Psoas muscle (tissue), 8 donors: Measurements from ENCODE around the gene ZNF500. TPM values are rescaled to one million over a fixed set of nuclear protein-coding genes. Genes with fewer than 3 reads are reported as not detected.
"Not testable (repeated sequence)": the region's sequence is repeated elsewhere in the genome, so short reads cannot be mapped to it uniquely, and the experiment has no call there.

ENCODE experiments used
- ATAC-seq, 4 donors: fragments of 200-7000 bp; cut with Tn5 transposase; one replicate each; pipeline ENCODE4 v1.9.1; 2020; ENCODE audit warnings: moderate library complexity in 3 of 4, mild to moderate bottlenecking in 2 of 4
- DNase-seq, 2 donors: peaks; one replicate each; pipeline ENCODE4 v3.0.0-alpha.2; 2020
- H3K27ac ChIP-seq: fragments of 200-600 bp; one replicate; pipeline ENCODE4 v1.8.0; 2022
- H3K27me3 ChIP-seq, 3 donors: fragments of 200-600 bp in 1 of 3; one replicate each; pipeline versions ENCODE4 v1.6.1 to v1.8.0; 2013 to 2022; ENCODE audit warnings: low read length in 2 of 3, mild to moderate bottlenecking in 2 of 3, moderate library complexity in 1 of 3; ENCODE audit not compliant: insufficient read depth in 3 of 3
- H3K36me3 ChIP-seq, 2 donors: fragments of 200-600 bp in 1 of 2; one replicate each; pipeline versions ENCODE4 v1.6.1 to v1.8.0; 2013 to 2022; ENCODE audit warnings: low read depth in 1 of 2, mild to moderate bottlenecking in 1 of 2, moderate library complexity in 1 of 2; ENCODE audit not compliant: insufficient read depth in 1 of 2
- H3K4me1 ChIP-seq: fragments of 200-600 bp; one replicate; pipeline ENCODE4 v1.8.0; 2022
- H3K4me3 ChIP-seq: fragments of 200-600 bp; one replicate; pipeline ENCODE4 v1.8.0; 2022; ENCODE audit warnings: mild to moderate bottlenecking
- H3K9me3 ChIP-seq: fragments of 200-600 bp; one replicate; pipeline ENCODE4 v1.8.0; 2022
- CTCF ChIP-seq: fragments of 200-600 bp; IDR thresholded peaks from one replicate; pipeline ENCODE4 v1.8.0; 2022; ENCODE audit warnings: antibody characterized with exemption
- WGBS, 3 donors: extraction: QIAGEN DNeasy Blood & Tissue Kit; methylation state at CpG; one replicate each; pipeline versions ENCODE4 v1.1.6 to v1.1.7; 2013; 5-methylcytosine and 5-hydroxymethylcytosine counted together
- intact Hi-C, 2 donors: fragments of 100-400 bp; cut with DNase I; formaldehyde crosslinking; loops; one replicate each; pipeline versions ENCODE4 v1.11.0 to v1.14.2; 2022
- polyA plus RNA-seq, 3 donors: library from polyadenylated mRNA; stranded (reverse); fragments of 200-250 nt; gene quantifications; one replicate each; pipeline ENCODE4 v1.2.3, GENCODE V29; 2013
- total RNA-seq, 4 donors: library from RNA; stranded (reverse); fragmentation: NEBNext Ultra II Directional in 2 of 4; extraction: Animal tissue kit (Norgen Biotek cat#: 25700) in 2 of 4; gene quantifications; one replicate each; pipeline versions ENCODE4 v1.2.1 to v1.2.4, GENCODE V29; 2021 to 2023
- donor health status: healthy with polysubstance abuse.
- donor health status: DM: no; HTN: no; CAD: no; lungs with moderate emphysema.
- donor health status: Bipolar disorder and iron deficiency.
- donor health status: healthy.
- donor health status: DM: yes; HTN: yes; CAD: no.
- donor health status: DM: no; HTN: no; CAD: no.
- donor health status: DM: no; HTN: no; CAD: no.
- donor health status: DM: yes; HTN: yes; CAD: no.

ZNF500 gene
- total and polyA plus RNA-seq, 7 donors = 3.7 to 8.9 (median 7.0) TPM

DNA sequence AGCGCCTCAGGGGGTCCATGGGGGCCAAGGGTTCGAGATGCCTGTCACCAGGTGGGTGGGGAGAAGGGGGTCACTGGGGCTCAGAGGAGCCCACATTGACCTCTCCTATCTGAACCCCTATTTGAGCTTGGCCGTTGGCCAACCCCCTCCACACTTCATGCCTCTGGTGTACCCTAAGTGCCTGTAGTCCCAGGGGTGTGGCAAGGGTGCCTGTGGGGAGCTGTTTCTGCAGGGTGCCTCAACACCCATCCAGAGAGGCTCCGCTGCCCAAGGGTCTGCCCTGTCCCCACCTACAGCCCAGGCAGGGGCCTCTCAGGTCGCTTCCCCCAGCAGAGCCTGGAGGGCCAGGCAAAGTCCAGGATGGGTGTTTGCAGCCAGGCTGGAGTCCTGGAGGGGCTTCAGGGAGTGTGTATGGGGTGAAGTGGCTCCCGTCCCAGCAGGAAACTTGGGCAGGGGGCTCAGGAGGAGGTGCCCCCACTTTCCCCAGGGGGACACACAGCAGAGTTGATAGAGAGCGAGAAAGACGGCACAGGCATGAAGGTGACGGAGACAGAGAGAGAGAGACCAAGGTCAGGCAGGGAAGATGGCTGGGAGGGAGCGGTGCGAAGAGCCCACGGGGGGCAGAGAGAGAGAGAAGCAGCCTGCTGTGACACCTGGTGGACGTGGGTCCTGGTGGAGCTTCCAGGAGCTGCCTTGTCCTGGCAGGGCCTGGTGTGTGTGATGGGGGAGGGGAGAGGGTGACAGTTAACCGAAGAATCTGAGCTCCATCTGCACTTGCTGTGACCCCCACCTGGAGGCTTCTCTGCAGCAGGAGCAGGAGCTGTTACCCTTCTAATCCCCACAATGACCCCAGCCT is 20.9 kb upstream of the ZNF500 start, which contains the start of gene SEPTIN12:
Gene SEPTIN12 (minus strand): TSS at position 719 of the 856 bp plus-strand sequence. CDS start 700 bp downstream, at position 19.
- no peak within 1 kb of the TSS for H3K4me3 ChIP-seq
- intact Hi-C loops = no loop called here
- no peaks in the 10 kb centered on the region for H3K27me3 ChIP-seq
- no peak for TF ChIP-seq CTCF
- WGBS, 3 donors = 70 to 76% (median 73%) methylated on average over 13 to 14 of the region's 14 CpGs
- ATAC-seq (peak in 1 of 4 donors; percentile 26), DNase-seq (no peak)
- no peaks in the 10 kb centered on the region for H3K9me3 ChIP-seq
- H3K27ac ChIP-seq = no peak within 1 kb of the TSS
- H3K36me3 ChIP-seq = no peaks in the 10 kb centered on the region
- no peaks in the 10 kb centered on the region for H3K4me1 ChIP-seq

DNA sequence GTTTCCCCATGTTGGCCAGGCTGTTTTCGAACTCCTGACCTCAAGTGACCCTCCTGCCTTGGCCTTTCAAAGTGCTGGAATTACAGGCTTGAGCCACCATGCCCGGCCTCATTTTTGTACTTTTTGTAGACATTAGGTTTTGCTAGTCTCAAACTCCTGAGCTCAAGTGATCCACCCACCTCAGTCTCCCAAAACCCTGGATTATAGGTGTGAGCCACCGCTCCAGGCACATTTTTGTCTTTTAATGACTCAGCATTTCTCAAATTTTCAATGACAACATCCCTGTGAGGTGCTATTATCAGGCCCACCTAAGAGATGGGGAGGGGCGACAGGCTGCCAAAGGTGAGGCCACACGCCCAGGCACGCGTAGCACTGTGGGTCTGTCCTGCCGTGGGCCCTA is 20.1 kb upstream of the ZNF500 start:
- 92 to 96% (median 96%) methylated on average over 8 of the region's 8 CpGs for WGBS, 3 donors
- intact Hi-C loops = no loop called here
- Histone ChIP-seq H3K27me3 (no peaks in the 10 kb centered on the region), H3K36me3 (no peaks in the 10 kb centered on the region), H3K4me1 (no peaks in the 10 kb centered on the region), H3K9me3 (no peaks in the 10 kb centered on the region), H3K27ac (no peak overlapping the region), H3K4me3 (no peak overlapping the region)
- ATAC-seq = peak in 1 of 4 donors; percentile 18
- DNase-seq = no peak
- TF ChIP-seq CTCF = no peak

DNA sequence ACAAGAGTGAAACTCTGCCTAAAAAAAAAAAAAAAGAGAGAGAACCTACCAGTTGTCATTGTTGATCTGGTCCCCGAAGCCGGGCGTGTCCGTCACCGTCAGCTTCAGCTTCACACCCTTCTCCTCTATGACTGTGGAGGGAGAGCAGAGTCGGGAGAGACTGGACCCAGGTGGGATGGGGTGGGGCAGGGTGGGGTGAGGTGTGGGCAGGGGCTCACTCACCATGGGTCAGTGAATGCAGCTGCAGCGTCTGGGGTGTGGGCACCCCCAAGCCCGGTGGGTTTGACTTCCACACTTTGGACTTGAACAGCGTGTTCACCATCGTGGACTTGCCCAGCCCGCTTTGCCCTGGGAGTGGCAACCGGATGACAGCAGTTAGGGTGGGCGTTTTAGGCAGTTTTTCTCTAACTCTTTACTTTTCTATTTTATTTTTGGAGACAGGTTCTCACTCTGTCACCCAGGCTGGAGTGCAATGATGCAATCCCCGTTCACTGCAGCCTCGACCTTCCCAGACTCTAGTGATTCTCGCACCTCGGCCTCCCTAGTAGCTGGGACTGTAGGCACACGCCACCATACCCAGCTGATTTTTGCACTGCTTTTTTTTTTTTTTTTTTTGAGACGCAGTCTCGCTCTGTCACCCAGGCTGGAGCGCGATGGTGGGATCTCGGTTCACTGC is 18.9 kb upstream of the ZNF500 start:
- TF ChIP-seq CTCF = no peak
- no peaks in the 10 kb centered on the region for H3K36me3 ChIP-seq
- ATAC-seq (no peak), DNase-seq (no peak)
- intact Hi-C loops = no loop called here
- no peak overlapping the region for H3K4me3 ChIP-seq
- WGBS, 3 donors = 89 to 90% (median 89%) methylated on average over 21 to 23 of the region's 23 CpGs
- no peak overlapping the region for H3K27ac ChIP-seq
- H3K27me3 ChIP-seq = no peaks in the 10 kb centered on the region
- no peaks in the 10 kb centered on the region for H3K9me3 ChIP-seq
- H3K4me1 ChIP-seq = no peaks in the 10 kb centered on the region

DNA sequence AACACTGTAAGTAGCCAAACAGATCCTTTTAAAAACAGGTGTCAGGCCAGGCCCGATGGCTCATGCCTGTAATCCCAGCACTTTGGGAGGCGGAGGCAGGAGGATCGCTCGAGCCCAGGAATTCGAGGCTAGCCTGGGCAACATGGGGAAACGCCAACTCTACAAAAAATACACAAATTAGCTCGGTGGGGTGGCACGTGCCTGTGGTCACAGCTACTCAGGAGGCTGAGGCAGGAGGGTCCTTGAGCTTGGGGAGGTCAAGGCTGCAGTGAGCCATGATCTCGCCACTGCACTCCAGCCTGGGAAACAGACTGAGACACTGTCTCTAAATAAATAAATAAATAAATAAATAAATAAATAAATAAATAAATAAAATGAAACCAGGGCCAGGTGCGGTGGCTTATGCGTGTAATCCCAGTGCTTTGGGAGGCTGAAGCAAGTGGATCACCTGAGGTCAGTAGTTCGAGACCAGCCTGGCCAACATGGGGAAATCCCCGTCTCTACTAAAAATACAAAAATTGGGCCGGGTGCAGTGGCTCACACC is 17.6 kb upstream of the ZNF500 start:
- H3K4me1 ChIP-seq, H3K27ac ChIP-seq, DNase-seq, ATAC-seq, H3K36me3 ChIP-seq, H3K9me3 ChIP-seq, H3K27me3 ChIP-seq, H3K4me3 ChIP-seq, intact Hi-C loops: not testable (repeated sequence)
- 72 to 80% (median 73%) methylated on average over 14 of the region's 14 CpGs for WGBS, 3 donors

DNA sequence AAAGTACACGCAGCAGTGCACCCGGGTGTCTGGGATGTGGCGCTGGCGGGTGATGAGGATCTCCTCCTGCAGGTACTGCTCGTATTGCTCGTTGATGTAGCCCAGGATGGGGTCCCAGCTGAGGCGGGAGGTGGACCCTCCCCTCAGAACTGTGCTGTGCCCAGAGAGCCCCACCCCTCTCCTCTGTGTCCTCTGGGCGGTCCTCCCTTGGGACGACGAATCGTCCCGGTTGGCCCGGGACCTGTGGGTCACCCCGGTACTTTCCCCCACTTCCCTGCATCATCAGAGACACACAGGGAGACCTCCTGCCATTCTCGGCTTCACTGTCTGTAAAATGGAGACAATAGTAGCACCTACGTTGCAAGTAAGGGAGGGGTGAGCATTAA is 17.0 kb upstream of the ZNF500 start:
- intact Hi-C loops = no loop called here
- TF ChIP-seq CTCF = no peak
- H3K4me3 ChIP-seq = no peak overlapping the region
- H3K36me3 ChIP-seq = no peaks in the 10 kb centered on the region
- ATAC-seq = no peak
- WGBS, 3 donors = 61 to 68% (median 67%) methylated on average over 16 of the region's 16 CpGs
- no peak overlapping the region for H3K27ac ChIP-seq
- no peaks in the 10 kb centered on the region for H3K4me1 ChIP-seq
- H3K9me3 ChIP-seq = no peaks in the 10 kb centered on the region
- DNase-seq = no peak
- H3K27me3 ChIP-seq = no peaks in the 10 kb centered on the region
